Endothelial cell of umbilical vein (primary cell): ENCODE data around the gene RSPH3.

Experiments
- POLR2A ChIP-seq: IDR thresholded peaks from 2 replicates; pipeline ENCODE4 v1.6.1; 2012; ENCODE audit warnings: low read depth, mild to moderate bottlenecking, control low read depth, low read length
- TF ChIP-seq, protein P1 (sequence below), 2 donors: IDR thresholded peaks; 1 replicate in 1 of 2; 2 replicates in 1 of 2; pipeline ENCODE4 v1.5.1; 2011; ENCODE audit warnings: low read length in 2 of 2, mild to moderate bottlenecking in 2 of 2, moderate library complexity in 2 of 2, control low read depth in 1 of 2, inconsistent platforms in 1 of 2, low read depth in 1 of 2; ENCODE audit not compliant: insufficient read depth in 1 of 2; ENCODE audit errors: extremely low read depth in 1 of 2

DNA sequence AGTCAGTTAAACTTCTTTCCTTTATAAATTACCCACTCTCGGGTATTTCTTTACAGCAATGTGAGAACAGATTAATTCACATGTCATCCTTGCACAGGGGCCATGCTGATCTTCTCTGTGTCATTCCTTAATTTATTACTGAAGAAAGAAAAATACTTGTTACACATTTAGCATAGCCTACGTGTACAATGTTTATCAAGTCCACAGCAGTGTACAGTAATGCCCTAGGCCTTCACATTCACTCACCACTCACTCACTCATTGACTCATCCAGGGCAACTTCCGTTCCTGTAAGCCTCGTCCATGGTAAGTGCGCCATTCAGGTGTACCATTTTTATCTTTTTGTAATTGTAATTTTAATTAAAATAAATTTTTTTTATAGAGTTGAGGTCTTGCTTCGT is 73.6 kb downstream of the RSPH3 start:
- TF ChIP-seq, protein P1, sequence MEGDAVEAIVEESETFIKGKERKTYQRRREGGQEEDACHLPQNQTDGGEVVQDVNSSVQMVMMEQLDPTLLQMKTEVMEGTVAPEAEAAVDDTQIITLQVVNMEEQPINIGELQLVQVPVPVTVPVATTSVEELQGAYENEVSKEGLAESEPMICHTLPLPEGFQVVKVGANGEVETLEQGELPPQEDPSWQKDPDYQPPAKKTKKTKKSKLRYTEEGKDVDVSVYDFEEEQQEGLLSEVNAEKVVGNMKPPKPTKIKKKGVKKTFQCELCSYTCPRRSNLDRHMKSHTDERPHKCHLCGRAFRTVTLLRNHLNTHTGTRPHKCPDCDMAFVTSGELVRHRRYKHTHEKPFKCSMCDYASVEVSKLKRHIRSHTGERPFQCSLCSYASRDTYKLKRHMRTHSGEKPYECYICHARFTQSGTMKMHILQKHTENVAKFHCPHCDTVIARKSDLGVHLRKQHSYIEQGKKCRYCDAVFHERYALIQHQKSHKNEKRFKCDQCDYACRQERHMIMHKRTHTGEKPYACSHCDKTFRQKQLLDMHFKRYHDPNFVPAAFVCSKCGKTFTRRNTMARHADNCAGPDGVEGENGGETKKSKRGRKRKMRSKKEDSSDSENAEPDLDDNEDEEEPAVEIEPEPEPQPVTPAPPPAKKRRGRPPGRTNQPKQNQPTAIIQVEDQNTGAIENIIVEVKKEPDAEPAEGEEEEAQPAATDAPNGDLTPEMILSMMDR (IDR thresholded peaks at IDR 0.05; ENCODE audit: extremely low read depth in 1 of 2, insufficient read depth in 1 of 2, low read depth in 1 of 2, low read length in 2 of 2), result no peak
- no peak for TF ChIP-seq POLR2A
